ENCODE measurements around the gene OGDH.

Gene OGDH

GRCh38 chr7:44750921-44751571 is 144.6 kb downstream of the OGDH start:
- Histone ChIP-seq H3K9ac (ENCODE audit: low read length) (no peak overlapping the region), H3K4me1 (ENCODE audit: control insufficient read depth, insufficient read depth, low read length) (peaks cover 21% of the 10 kb centered on the region), H3K36me3 (ENCODE audit: control insufficient read depth, insufficient read depth, low read length, severe bottlenecking) (no peaks in the 10 kb centered on the region), H3K9me3 (ENCODE audit: control insufficient read depth, low read length) (no peaks in the 10 kb centered on the region), H3K4me3 (ENCODE audit: low read length) (no peak overlapping the region), H3K27me3 (replicated peaks; ENCODE audit: control insufficient read depth, insufficient read depth, low read length) (no peaks in the 10 kb centered on the region)
- DNase-seq (ENCODE audit: low read depth) = no peak

GRCh38 chr7:44752822-44753221 is 146.4 kb downstream of the OGDH start:
- Histone ChIP-seq H3K4me1 (ENCODE audit: control insufficient read depth, insufficient read depth, low read length) (peaks cover 24% of the 10 kb centered on the region), H3K9ac (ENCODE audit: low read length) (no peak overlapping the region), H3K36me3 (ENCODE audit: control insufficient read depth, insufficient read depth, low read length, severe bottlenecking) (peaks cover 1% of the 10 kb centered on the region), H3K9me3 (ENCODE audit: control insufficient read depth, low read length) (no peaks in the 10 kb centered on the region), H3K27me3 (replicated peaks; ENCODE audit: control insufficient read depth, insufficient read depth, low read length) (no peaks in the 10 kb centered on the region), H3K4me3 (ENCODE audit: low read length) (no peak overlapping the region)
- DNase-seq (ENCODE audit: low read depth) = no peak

- DNase-seq (ENCODE audit: low read depth) = no peak
- Histone ChIP-seq H3K4me1 (ENCODE audit: control insufficient read depth, insufficient read depth, low read length) (peaks cover 14% of the 10 kb centered on the region), H3K9ac (ENCODE audit: low read length) (peak overlapping the region; percentile 26), H3K36me3 (ENCODE audit: control insufficient read depth, insufficient read depth, low read length, severe bottlenecking) (peaks cover 7% of the 10 kb centered on the region), H3K4me3 (ENCODE audit: low read length) (no peak overlapping the region), H3K9me3 (ENCODE audit: control insufficient read depth, low read length) (no peaks in the 10 kb centered on the region), H3K27me3 (replicated peaks; ENCODE audit: control insufficient read depth, insufficient read depth, low read length) (no peaks in the 10 kb centered on the region)
These were observed 148.6 kb downstream of the OGDH start for GRCh38 chr7:44754802-44755697.

GRCh38 chr7:44755698-44756627 is 149.5 kb downstream of the OGDH start:
- Histone ChIP-seq H3K9ac (ENCODE audit: low read length) (peak overlapping the region; percentile 26), H3K27me3 (replicated peaks; ENCODE audit: control insufficient read depth, insufficient read depth, low read length) (no peaks in the 10 kb centered on the region), H3K4me1 (ENCODE audit: control insufficient read depth, insufficient read depth, low read length) (peaks cover 14% of the 10 kb centered on the region), H3K4me3 (ENCODE audit: low read length) (no peak overlapping the region), H3K36me3 (ENCODE audit: control insufficient read depth, insufficient read depth, low read length, severe bottlenecking) (peaks cover 13% of the 10 kb centered on the region), H3K9me3 (ENCODE audit: control insufficient read depth, low read length) (no peaks in the 10 kb centered on the region)
- DNase-seq (ENCODE audit: low read depth) = no peak

- H3K27me3 ChIP-seq (replicated peaks; ENCODE audit: control insufficient read depth, insufficient read depth, low read length) = no peaks in the 10 kb centered on the region
- DNase-seq (ENCODE audit: low read depth) = no peak
- H3K4me1 ChIP-seq (ENCODE audit: control insufficient read depth, insufficient read depth, low read length) = peaks cover 14% of the 10 kb centered on the region
- H3K9ac ChIP-seq (ENCODE audit: low read length) = no peak overlapping the region
- no peaks in the 10 kb centered on the region for H3K9me3 ChIP-seq (ENCODE audit: control insufficient read depth, low read length)
- no peak overlapping the region for H3K4me3 ChIP-seq (ENCODE audit: low read length)
- H3K36me3 ChIP-seq (ENCODE audit: control insufficient read depth, insufficient read depth, low read length, severe bottlenecking) = peaks cover 17% of the 10 kb centered on the region
These were observed 150.5 kb downstream of the OGDH start for GRCh38 chr7:44756904-44757303.

- no peak for DNase-seq (ENCODE audit: low read depth)
- Histone ChIP-seq H3K27me3 (replicated peaks; ENCODE audit: control insufficient read depth, insufficient read depth, low read length) (no peaks in the 10 kb centered on the region), H3K9me3 (ENCODE audit: control insufficient read depth, low read length) (no peaks in the 10 kb centered on the region), H3K36me3 (ENCODE audit: control insufficient read depth, insufficient read depth, low read length, severe bottlenecking) (peaks cover 17% of the 10 kb centered on the region), H3K4me3 (ENCODE audit: low read length) (no peak overlapping the region), H3K4me1 (ENCODE audit: control insufficient read depth, insufficient read depth, low read length) (peaks cover 14% of the 10 kb centered on the region), H3K9ac (ENCODE audit: low read length) (no peak overlapping the region)
These were observed 150.9 kb downstream of the OGDH start for GRCh38 chr7:44757311-44757710.

GRCh38 chr7:44757739-44758138 is 151.3 kb downstream of the OGDH start:
- Histone ChIP-seq H3K27me3 (replicated peaks; ENCODE audit: control insufficient read depth, insufficient read depth, low read length) (no peaks in the 10 kb centered on the region), H3K9me3 (ENCODE audit: control insufficient read depth, low read length) (no peaks in the 10 kb centered on the region), H3K9ac (ENCODE audit: low read length) (no peak overlapping the region), H3K4me1 (ENCODE audit: control insufficient read depth, insufficient read depth, low read length) (peaks cover 14% of the 10 kb centered on the region), H3K4me3 (ENCODE audit: low read length) (no peak overlapping the region), H3K36me3 (ENCODE audit: control insufficient read depth, insufficient read depth, low read length, severe bottlenecking) (peaks cover 17% of the 10 kb centered on the region)
- DNase-seq (ENCODE audit: low read depth) = no peak
